H54 (cell line): ENCODE measurements around the gene RTBDN.

Experiments
- DNase-seq: peaks from one replicate; pipeline ENCODE4 v3.0.0; 2011; ENCODE audit warnings: low spot score, mixed read lengths; ENCODE audit not compliant: insufficient read length
- FAIRE-seq: peaks from 3 replicates; lab custom pipeline; 2011; peaks lifted over from hg19 to GRCh38; lab: Jason Lieb, UNC
- POLR2A ChIP-seq: IDR thresholded peaks from 2 replicates; pipeline ENCODE4 v1.6.1; 2011; ENCODE audit warnings: low read depth, mild to moderate bottlenecking, low read length

RTBDN gene

DNA sequence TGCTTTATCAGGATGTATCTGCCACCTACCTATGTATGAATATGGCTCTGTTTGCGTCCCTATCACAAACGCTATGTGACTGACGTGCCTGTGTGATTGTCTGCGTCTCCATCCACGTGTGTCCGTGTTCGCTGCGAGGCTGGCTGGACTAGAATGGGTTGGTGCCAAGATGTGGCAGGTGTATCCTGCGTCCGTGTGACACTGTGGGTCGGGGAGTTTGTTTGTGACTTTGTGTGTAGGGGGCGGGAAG lies 52.3 kb downstream of the RTBDN start:
- DNase-seq (no peak), FAIRE-seq (no peak)
- TF ChIP-seq POLR2A = no peak

GRCh38 chr19:12779162-12779993 lies 55.0 kb downstream of the RTBDN start:
- no peak for TF ChIP-seq POLR2A
- DNase-seq (no peak), FAIRE-seq (no peak)

DNA sequence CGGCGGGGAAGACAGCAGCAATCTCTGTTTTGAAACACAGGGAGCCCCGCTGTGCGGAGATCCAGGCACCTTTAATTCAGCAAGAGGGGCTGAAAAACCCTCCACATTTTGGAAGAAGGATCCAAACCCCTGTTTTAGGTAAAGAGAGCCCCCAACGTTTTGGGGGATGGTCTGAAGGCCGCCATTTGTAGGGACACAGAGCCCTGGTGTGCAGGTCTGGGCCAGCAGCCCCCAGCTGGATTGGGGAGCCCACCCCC lies 55.5 kb downstream of the RTBDN start:
- FAIRE-seq (no peak), DNase-seq (no peak)
- TF ChIP-seq POLR2A = no peak

- no peak for DNase-seq
- FAIRE-seq = no peak
Measured at GRCh38 chr19:12778017-12778904, 56.1 kb downstream of the RTBDN start.

DNA sequence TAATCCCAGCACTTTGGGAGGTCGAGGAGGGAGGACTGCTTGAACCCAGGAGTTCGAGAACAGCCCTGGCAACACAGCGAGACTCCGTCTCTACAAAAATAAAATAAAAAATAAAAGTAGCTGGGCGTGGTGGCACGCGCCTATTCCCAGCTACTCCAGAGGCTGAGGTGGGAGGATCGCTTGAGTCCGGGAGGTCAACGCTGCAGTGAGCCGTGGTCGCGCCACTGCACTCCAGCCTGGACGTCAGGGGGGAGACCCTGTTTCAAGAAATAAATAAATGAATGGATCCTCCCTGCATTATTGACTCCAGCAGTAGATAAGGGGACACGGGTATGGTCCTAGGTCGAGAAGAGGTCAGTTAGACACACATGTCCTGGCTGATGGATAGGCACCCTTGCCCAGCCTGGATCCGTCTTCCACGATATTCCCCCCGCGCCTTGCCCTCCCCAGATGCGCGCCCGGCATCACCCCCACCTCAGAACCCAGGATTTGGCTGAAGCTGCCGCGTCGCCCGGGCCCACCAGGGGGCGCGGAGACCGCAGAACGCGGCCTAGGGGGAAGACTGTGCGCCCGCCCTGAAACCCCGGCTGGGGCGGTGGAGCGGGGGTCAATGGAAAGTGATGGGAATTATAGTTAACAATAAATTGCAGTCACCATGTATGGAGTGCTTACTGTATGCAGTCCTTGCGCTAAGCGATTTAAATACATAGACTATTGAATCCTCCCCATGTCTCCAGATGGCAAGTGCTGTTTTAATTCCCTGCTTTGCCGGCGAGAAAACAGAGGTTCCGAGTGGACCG lies 57.0 kb downstream of the RTBDN start:
- DNase-seq (peak; percentile 78), FAIRE-seq (no peak)
- no peak for TF ChIP-seq POLR2A

More at GRCh38 chr19:12778017-12778904, 56.1 kb downstream of the RTBDN start:
- peak; percentile 31; the same call in 1 of the 2 replicates for TF ChIP-seq POLR2A
